Neuronal stem cell (in vitro differentiated cells): ENCODE results near the gene OTOF.

Source experiments
- DNase-seq: peaks from one replicate; pipeline ENCODE4 v3.0.0-alpha.2; 2013; ENCODE audit warnings: low spot score
- H2AFZ ChIP-seq: one replicate; pipeline ENCODE4 v1.6.1; 2013; ENCODE audit warnings: mild to moderate bottlenecking, low read length, inconsistent platforms
- H2AK5ac ChIP-seq: 2 replicates; pipeline ENCODE4 v1.6.1; 2013; ENCODE audit warnings: low read depth, mild to moderate bottlenecking, inconsistent platforms, low read length, moderate library complexity, mixed read lengths
- H2BK120ac ChIP-seq: 2 replicates; pipeline ENCODE4 v1.6.1; 2013; ENCODE audit warnings: low read depth, mild to moderate bottlenecking, inconsistent platforms, low read length, moderate library complexity, mixed read lengths
- H2BK12ac ChIP-seq: one replicate; pipeline ENCODE4 v1.6.1; 2013; ENCODE audit warnings: low read length, inconsistent platforms
- H2BK15ac ChIP-seq: 2 replicates; pipeline ENCODE4 v1.6.1; 2013; ENCODE audit warnings: mild to moderate bottlenecking, low read length, inconsistent platforms, mixed read lengths
- H2BK5ac ChIP-seq: one replicate; pipeline ENCODE4 v1.6.1; 2013; ENCODE audit warnings: inconsistent platforms, mild to moderate bottlenecking, low read length, moderate library complexity
- H3K14ac ChIP-seq: one replicate; pipeline ENCODE4 v1.6.1; 2013; ENCODE audit warnings: low read length, inconsistent platforms
- H3K18ac ChIP-seq: 2 replicates; pipeline ENCODE4 v1.6.1; 2013; ENCODE audit warnings: low read length, inconsistent platforms
- H3K23ac ChIP-seq: 2 replicates; pipeline ENCODE4 v1.6.1; 2013; ENCODE audit warnings: low read depth, mild to moderate bottlenecking, mixed read lengths, low read length, inconsistent platforms; ENCODE audit not compliant: poor library complexity
- H3K27ac ChIP-seq: replicated peaks from 3 replicates; pipeline ENCODE4 v1.5.1; 2013; ENCODE audit warnings: low read length, inconsistent platforms
- H3K27me3 ChIP-seq, 3 experiments: 2 replicates each; pipeline ENCODE4 v1.6.1; 2013; ENCODE audit warnings: low read length in 3 of 3, mild to moderate bottlenecking in 2 of 3, inconsistent platforms in 1 of 3, low read depth in 1 of 3, mixed read lengths in 1 of 3, moderate library complexity in 1 of 3; ENCODE audit not compliant: control insufficient read depth in 3 of 3, insufficient read depth in 3 of 3
- H3K36me3 ChIP-seq, 2 donors: replicated peaks in 1 of 2; 2 replicates each; pipeline ENCODE4 v1.6.1; 2013; ENCODE audit warnings: low read length in 2 of 2; ENCODE audit not compliant: control insufficient read depth in 2 of 2, insufficient read depth in 2 of 2
- H3K4ac ChIP-seq: 2 replicates; pipeline ENCODE4 v1.6.1; 2013; ENCODE audit warnings: inconsistent platforms, mild to moderate bottlenecking, low read length, moderate library complexity
- H3K4me1 ChIP-seq, 2 donors: 1 replicate in 1 of 2; 2 replicates in 1 of 2; pipeline ENCODE4 v1.6.1; 2013; ENCODE audit warnings: low read length in 2 of 2, low read depth in 1 of 2; ENCODE audit not compliant: control insufficient read depth in 2 of 2, insufficient read depth in 1 of 2
- H3K4me2 ChIP-seq: one replicate; pipeline ENCODE4 v1.6.1; 2013; ENCODE audit warnings: mild to moderate bottlenecking, low read length, inconsistent platforms; ENCODE audit not compliant: insufficient read depth, poor library complexity, severe bottlenecking
- H3K4me3 ChIP-seq, 2 donors: 2 replicates each; pipeline ENCODE4 v1.5.1; 2013; ENCODE audit warnings: low read length in 2 of 2, mild to moderate bottlenecking in 2 of 2, inconsistent platforms in 1 of 2, moderate library complexity in 1 of 2
- H3K79me1 ChIP-seq: one replicate; pipeline ENCODE4 v1.6.1; 2013; ENCODE audit warnings: low read depth, mild to moderate bottlenecking, inconsistent platforms, low read length, moderate library complexity
- H3K9ac ChIP-seq: one replicate; pipeline ENCODE4 v1.6.1; 2013; ENCODE audit warnings: mild to moderate bottlenecking, low read depth, low read length, inconsistent platforms; ENCODE audit not compliant: poor library complexity
- H3K9me3 ChIP-seq, 2 donors: replicated peaks in 1 of 2; 2 replicates each; pipeline versions ENCODE3 to v1.6.1; 2013; ENCODE audit warnings: low read length in 2 of 2, mild to moderate bottlenecking in 2 of 2, inconsistent platforms in 1 of 2, low read depth in 1 of 2, mixed read lengths in 1 of 2, moderate library complexity in 1 of 2; ENCODE audit not compliant: control insufficient read depth in 2 of 2, insufficient read depth in 1 of 2
- H4K8ac ChIP-seq: one replicate; pipeline ENCODE4 v1.6.1; 2013; ENCODE audit warnings: low read depth, mild to moderate bottlenecking, inconsistent platforms, low read length, moderate library complexity
- H4K91ac ChIP-seq: one replicate; pipeline ENCODE4 v1.6.1; 2013; ENCODE audit warnings: low read length, low read depth, mild to moderate bottlenecking, inconsistent platforms; ENCODE audit not compliant: poor library complexity
- WGBS, 2 donors: extraction: QIAGEN DNeasy Blood & Tissue Kit; methylation state at CpG; one replicate each; pipeline ENCODE4 v1.1.7; 2013; ENCODE audit warnings: missing lambda C conversion rate in 2 of 2, mixed read lengths in 1 of 2; ENCODE audit not compliant: insufficient read length in 2 of 2, insufficient replicate concordance in 1 of 2; ENCODE audit errors: extremely low coverage in 2 of 2; 5-methylcytosine and 5-hydroxymethylcytosine counted together

Gene OTOF

DNA sequence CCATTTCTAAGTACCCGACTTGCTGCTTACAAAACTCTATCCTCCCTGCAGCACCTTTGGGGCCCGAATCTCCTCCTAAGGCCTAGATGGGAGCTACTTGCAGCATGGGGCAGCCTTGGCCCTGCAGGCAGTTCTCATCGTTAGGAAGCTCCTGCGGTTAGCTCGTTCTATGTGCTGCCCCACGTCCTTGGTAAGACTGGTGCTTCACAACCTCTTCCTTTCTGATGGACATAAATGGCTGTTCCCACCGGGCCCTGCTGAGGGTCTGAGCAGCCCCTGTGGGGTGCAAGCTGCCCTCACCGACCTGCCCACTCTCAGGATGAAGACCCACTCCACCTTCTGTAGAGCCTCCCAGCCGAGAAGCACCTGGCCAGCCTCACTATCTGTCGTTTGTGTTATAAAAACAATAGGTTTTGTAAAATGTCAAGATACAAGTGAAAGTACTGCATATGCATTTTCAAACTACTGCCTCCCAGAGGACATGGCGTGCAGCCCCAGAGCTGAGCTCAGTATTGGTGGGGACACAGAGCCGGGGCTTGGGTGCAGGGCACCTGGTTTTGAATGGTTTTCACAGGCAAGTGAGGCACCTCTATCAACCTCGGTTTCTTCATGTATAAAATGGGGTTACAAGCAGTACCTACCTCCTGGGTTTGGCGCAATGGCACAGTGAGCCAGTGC lies 19.4 kb downstream of the OTOF start:
- Histone ChIP-seq H3K27ac (no peak overlapping the region), H4K91ac (no peak overlapping the region), H3K4ac (no peak overlapping the region), H3K36me3 (no peaks in the 10 kb centered on the region), H3K4me3 (no peak overlapping the region), H3K9ac (no peak overlapping the region), H3K9me3 (no peaks in the 10 kb centered on the region), H2BK120ac (no peak overlapping the region), H3K79me1 (no peaks in the 10 kb centered on the region), H4K8ac (no peak overlapping the region), H2BK15ac (peak overlapping the region; percentile 81), H2AFZ (no peak overlapping the region), H3K4me2 (no peak overlapping the region), H2AK5ac (peak overlapping the region; percentile 91), H3K23ac (peak overlapping the region; percentile 25), H2BK12ac (no peak overlapping the region), H3K18ac (peak overlapping the region; percentile 23), H3K14ac (no peak overlapping the region), H3K27me3 (no peaks in the 10 kb centered on the region), H2BK5ac (peak overlapping the region; percentile 2), H3K4me1 (peaks cover 24 to 35% of the 10 kb centered on the region in 2 donors)
- DNase-seq: no peak
- WGBS, 2 donors: no CpG with 5 or more reads among the region's 14 CpGs

- H3K14ac ChIP-seq: no peak overlapping the region
- peak overlapping the region; percentile 91 for H2AK5ac ChIP-seq
- no peak overlapping the region for H2BK12ac ChIP-seq
- H2BK5ac ChIP-seq: peak overlapping the region; percentile 2
- no CpG with 5 or more reads among the region's 19 CpGs for WGBS, 2 donors
- no peak overlapping the region for H3K4me3 ChIP-seq
- H2BK120ac ChIP-seq: no peak overlapping the region
- peak overlapping the region; percentile 81 for H2BK15ac ChIP-seq
- H3K9ac ChIP-seq: peak overlapping the region; percentile 31
- DNase-seq: no peak
- no peaks in the 10 kb centered on the region for H3K9me3 ChIP-seq
- no peak overlapping the region for H3K4me2 ChIP-seq
- no peaks in the 10 kb centered on the region for H3K36me3 ChIP-seq
- peak overlapping the region; percentile 84 for H3K18ac ChIP-seq
- H4K8ac ChIP-seq: no peak overlapping the region
- peak overlapping the region; percentile 49 for H2AFZ ChIP-seq
- peak overlapping the region; percentile 25 for H3K23ac ChIP-seq
- H3K4ac ChIP-seq: no peak overlapping the region
- peaks cover 19 to 29% of the 10 kb centered on the region in 2 donors for H3K4me1 ChIP-seq
- no peak overlapping the region for H3K27ac ChIP-seq
- no peaks in the 10 kb centered on the region for H3K27me3 ChIP-seq
- H4K91ac ChIP-seq: no peak overlapping the region
- no peaks in the 10 kb centered on the region for H3K79me1 ChIP-seq
Measured at GRCh38 chr2:26457695-26458364, 20.1 kb downstream of the OTOF start.

DNA sequence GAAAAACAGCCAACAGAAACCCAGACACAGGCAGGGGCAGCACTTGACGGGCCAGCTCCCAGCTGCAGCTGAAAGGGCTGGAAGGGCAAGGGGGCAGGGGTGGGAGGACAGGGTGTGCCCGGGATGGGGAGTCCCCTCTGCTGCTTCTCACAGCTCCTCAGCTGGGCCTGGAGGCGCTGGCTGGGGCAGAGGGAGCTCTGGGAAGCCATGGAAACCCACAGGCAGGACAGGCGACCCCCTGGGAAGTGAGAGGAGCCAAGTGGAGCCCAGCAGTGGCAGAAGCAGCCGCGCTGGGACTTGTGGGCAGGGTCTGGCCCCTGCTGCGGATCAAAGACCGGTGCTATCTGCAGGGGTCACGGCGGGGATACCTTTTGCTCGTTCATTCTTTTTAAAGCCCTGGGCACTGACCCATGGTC lies 20.7 kb downstream of the OTOF start:
- no peaks in the 10 kb centered on the region for H3K79me1 ChIP-seq
- no peaks in the 10 kb centered on the region for H3K27me3 ChIP-seq
- peak overlapping the region; percentile 81 for H2BK15ac ChIP-seq
- no peak overlapping the region for H3K4me2 ChIP-seq
- H4K91ac ChIP-seq: no peak overlapping the region
- H3K4me1 ChIP-seq: peaks cover 15 to 29% of the 10 kb centered on the region in 2 donors
- no peak overlapping the region for H3K14ac ChIP-seq
- H2BK5ac ChIP-seq: no peak overlapping the region
- H3K4me3 ChIP-seq: no peak overlapping the region
- H3K36me3 ChIP-seq: no peaks in the 10 kb centered on the region
- no peak for DNase-seq
- no peak overlapping the region for H2BK12ac ChIP-seq
- H3K9me3 ChIP-seq: no peaks in the 10 kb centered on the region
- peak overlapping the region; percentile 91 for H2AK5ac ChIP-seq
- H4K8ac ChIP-seq: no peak overlapping the region
- no CpG with 5 or more reads among the region's 11 CpGs for WGBS, 2 donors
- no peak overlapping the region for H3K27ac ChIP-seq
- H3K9ac ChIP-seq: no peak overlapping the region
- peak overlapping the region; percentile 49 for H2AFZ ChIP-seq
- no peak overlapping the region for H3K23ac ChIP-seq
- H3K4ac ChIP-seq: no peak overlapping the region
- peak overlapping the region; percentile 88 for H3K18ac ChIP-seq
- H2BK120ac ChIP-seq: no peak overlapping the region

DNA sequence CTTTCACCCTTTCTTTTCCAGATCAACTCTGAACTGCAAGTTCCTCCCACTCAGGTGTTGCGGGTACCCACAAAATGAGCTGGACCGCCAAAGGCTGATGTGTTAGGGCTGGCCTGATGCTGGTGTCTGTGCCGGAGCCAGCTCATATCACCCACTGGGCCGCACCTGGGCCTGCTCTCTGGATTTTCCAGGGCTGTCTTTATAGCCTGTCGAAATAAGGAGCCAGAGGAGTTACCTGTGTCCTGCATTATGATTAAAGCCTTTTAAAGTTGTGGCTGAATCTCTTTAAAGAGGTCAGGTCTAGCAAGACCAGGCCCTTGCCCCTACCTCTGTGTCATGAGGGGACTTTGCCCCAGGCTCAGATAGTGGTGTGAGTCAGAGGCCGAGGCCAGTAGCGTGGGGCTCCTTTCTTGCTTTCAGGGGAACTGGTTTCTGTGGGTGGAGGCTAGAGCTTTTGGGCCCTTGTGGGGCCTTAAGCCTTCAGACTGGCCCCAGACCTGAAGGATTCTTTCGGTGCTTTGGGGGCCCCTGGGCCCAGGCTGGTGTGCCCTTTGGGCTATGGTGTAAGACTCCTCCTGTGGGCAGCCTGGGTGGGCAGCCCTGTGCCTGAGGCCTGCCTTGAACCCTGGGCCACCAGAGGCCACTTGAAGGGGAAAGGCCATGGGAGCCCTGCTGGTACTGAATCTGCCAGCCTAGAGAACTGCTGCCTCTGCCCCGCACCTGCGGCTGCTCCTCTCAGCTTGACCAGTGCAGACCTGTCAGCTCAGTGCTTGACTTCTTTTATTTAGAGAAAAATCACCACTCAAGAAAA lies 21.3 kb downstream of the OTOF start:
- peaks cover 15 to 29% of the 10 kb centered on the region in 2 donors for H3K4me1 ChIP-seq
- H2BK5ac ChIP-seq: no peak overlapping the region
- DNase-seq: no peak
- H3K27ac ChIP-seq: no peak overlapping the region
- H3K79me1 ChIP-seq: no peaks in the 10 kb centered on the region
- H2AFZ ChIP-seq: peak overlapping the region; percentile 49
- H3K9ac ChIP-seq: no peak overlapping the region
- H2BK15ac ChIP-seq: peak overlapping the region; percentile 32
- H3K23ac ChIP-seq: no peak overlapping the region
- H3K9me3 ChIP-seq: no peaks in the 10 kb centered on the region
- H4K8ac ChIP-seq: no peak overlapping the region
- H2BK12ac ChIP-seq: no peak overlapping the region
- no peak overlapping the region for H2BK120ac ChIP-seq
- no CpG with 5 or more reads among the region's 10 CpGs for WGBS, 2 donors
- no peak overlapping the region for H3K4me3 ChIP-seq
- no peak overlapping the region for H3K4ac ChIP-seq
- peak overlapping the region; percentile 75 for H3K14ac ChIP-seq
- H4K91ac ChIP-seq: no peak overlapping the region
- H3K18ac ChIP-seq: peak overlapping the region; percentile 53
- peak overlapping the region; percentile 69 for H2AK5ac ChIP-seq
- H3K36me3 ChIP-seq: no peaks in the 10 kb centered on the region
- no peaks in the 10 kb centered on the region for H3K27me3 ChIP-seq
- H3K4me2 ChIP-seq: no peak overlapping the region
